Large intestine (tissue), 3 donors: ENCODE results near the gene FRZB. TPM values are rescaled to one million over a fixed set of nuclear protein-coding genes. Genes with fewer than 3 reads are reported as not detected.

Source experiments
- DNase-seq, 2 donors: peaks; one replicate each; pipeline versions ENCODE4 v3.0.0 to v3.0.0-alpha.2; 2013
- H3K27ac ChIP-seq: one replicate; pipeline ENCODE4 v1.5.1; 2013; ENCODE audit warnings: low read length
- H3K27me3 ChIP-seq: 2 replicates; pipeline ENCODE4 v1.6.1; 2013; ENCODE audit warnings: low read length; ENCODE audit not compliant: control insufficient read depth, insufficient read depth
- H3K36me3 ChIP-seq: 2 replicates; pipeline ENCODE4 v1.6.1; 2013; ENCODE audit warnings: low read length; ENCODE audit not compliant: control insufficient read depth, insufficient read depth
- H3K4me1 ChIP-seq: one replicate; pipeline ENCODE4 v1.6.1; 2013; ENCODE audit warnings: low read length; ENCODE audit not compliant: control insufficient read depth, insufficient read depth
- H3K4me3 ChIP-seq: one replicate; pipeline ENCODE4 v1.5.1; 2013; ENCODE audit warnings: low read length
- H3K9me3 ChIP-seq: one replicate; pipeline ENCODE4 v1.6.1; 2013; ENCODE audit warnings: mild to moderate bottlenecking, low read depth, low read length, moderate library complexity; ENCODE audit not compliant: control insufficient read depth
- WGBS: methylation state at CpG from one replicate; pipeline ENCODE4 v1.1.5; 2013; ENCODE audit warnings: low lambda C conversion rate; ENCODE audit not compliant: insufficient coverage; 5-methylcytosine and 5-hydroxymethylcytosine counted together
- polyA plus RNA-seq: library from polyadenylated mRNA; unstranded; fragments of 120-200 nt; gene quantifications from one replicate; pipeline ENCODE4 v1.2.1, GENCODE V29; 2013

The FRZB gene
- polyA plus RNA-seq, 1 donor = 34.5 TPM

DNA sequence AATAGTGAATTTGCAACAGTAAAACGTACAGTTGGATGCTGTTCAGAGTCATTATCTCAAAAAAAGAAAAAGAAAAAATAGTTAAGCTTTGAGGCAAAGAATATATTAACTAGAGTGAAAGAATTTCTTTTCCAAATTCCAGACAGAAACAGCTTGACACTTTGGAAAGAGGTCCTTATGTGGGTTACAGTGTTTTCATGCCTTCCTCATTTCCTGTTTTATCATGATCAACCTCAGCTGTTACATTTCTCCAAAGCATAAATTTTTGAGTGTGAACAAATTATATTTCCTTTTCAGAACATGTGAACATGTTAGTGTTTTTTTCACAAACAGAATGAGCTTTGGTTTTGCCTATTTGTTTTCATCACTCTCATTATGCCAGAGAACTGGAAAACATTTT, 13.6 kb downstream of the FRZB start:
- Histone ChIP-seq H3K36me3 (no peaks in the 10 kb centered on the region), H3K4me1 (no peaks in the 10 kb centered on the region), H3K4me3 (no peak overlapping the region), H3K27me3 (no peaks in the 10 kb centered on the region), H3K27ac (no peak overlapping the region), H3K9me3 (peaks cover 4% of the 10 kb centered on the region)
- WGBS = 60% methylated on average over 1 of the region's 1 CpG
- DNase-seq = no peak

DNA sequence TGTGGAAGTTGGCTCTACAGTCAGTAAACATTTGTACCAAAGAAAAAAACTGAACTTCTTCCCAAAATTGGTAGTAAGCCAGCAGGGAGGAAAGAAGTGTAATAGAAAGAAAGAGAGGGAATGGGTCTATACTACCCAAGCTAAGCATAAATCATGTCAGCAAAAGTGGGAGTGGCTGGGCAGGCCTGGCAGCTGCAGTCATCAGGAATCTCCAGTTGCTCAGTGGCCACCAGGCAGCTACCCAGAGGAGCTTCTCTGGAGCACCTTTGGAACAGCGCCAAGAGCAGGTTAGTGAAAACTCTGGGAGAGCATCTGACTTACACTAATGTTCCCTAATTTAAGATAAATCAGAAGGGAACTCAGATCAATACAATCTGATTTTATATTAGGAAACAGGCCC, 14.3 kb downstream of the FRZB start:
- H3K4me1 ChIP-seq = no peaks in the 10 kb centered on the region
- no peak for DNase-seq
- WGBS = no CpG with 5 or more reads among the region's 1 CpG
- no peaks in the 10 kb centered on the region for H3K36me3 ChIP-seq
- H3K4me3 ChIP-seq = no peak overlapping the region
- no peaks in the 10 kb centered on the region for H3K27me3 ChIP-seq
- no peaks in the 10 kb centered on the region for H3K9me3 ChIP-seq
- no peak overlapping the region for H3K27ac ChIP-seq

DNA sequence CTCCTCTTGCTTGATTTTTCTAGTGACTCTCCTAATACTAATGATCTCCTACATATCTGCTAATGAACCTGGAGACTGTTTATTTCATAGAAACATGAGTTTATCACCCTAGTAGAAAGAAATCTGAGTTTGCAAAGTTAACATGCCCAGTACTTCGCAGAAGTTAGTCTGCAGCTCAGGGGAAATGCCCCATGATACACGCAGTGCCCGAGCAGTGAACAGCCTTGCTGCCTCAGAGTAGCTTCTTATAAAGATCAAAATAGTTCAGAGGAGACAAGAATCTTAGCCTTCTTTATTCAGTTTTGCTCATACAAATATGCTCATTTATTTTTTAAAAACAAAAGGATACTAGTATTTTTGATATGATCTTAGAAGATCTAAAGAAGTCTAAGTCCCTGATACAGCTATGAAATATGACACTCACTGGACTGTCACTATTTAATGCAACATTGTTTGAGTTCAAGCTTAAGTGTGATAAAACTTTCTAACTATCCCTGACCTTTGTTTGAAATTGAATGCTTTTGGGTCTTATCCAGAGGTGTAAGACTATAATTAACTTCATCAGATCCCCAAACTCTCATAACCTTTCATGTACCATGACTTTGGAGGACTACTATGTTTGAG, 20.5 kb downstream of the FRZB start:
- no peak overlapping the region for H3K27ac ChIP-seq
- no peak overlapping the region for H3K4me3 ChIP-seq
- no peaks in the 10 kb centered on the region for H3K4me1 ChIP-seq
- no peaks in the 10 kb centered on the region for H3K36me3 ChIP-seq
- H3K9me3 ChIP-seq = no peaks in the 10 kb centered on the region
- no peak for DNase-seq
- WGBS = no CpG with 5 or more reads among the region's 3 CpGs
- no peaks in the 10 kb centered on the region for H3K27me3 ChIP-seq

DNA sequence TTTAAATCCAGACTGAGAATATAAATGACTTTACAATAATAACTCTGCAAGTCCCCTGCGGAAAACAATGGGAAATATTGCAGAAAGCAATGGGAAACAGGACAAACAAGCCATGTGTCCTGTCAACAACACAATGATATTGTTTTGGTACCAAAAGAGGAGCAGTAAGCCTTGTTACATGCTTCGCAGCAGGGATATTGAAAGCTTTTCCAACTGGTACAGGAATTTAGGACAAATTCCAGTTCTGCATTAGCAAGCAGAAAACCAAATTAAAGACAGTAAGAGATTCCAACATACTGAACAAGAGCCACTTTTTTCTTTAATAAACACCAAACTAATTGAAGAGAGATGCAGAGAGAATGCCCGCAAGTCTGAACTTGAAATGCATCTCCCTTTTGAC, 30.0 kb downstream of the FRZB start:
- WGBS = 86% methylated on average over 1 of the region's 3 CpGs
- H3K36me3 ChIP-seq = no peaks in the 10 kb centered on the region
- no peak overlapping the region for H3K27ac ChIP-seq
- no peaks in the 10 kb centered on the region for H3K9me3 ChIP-seq
- H3K4me1 ChIP-seq = no peaks in the 10 kb centered on the region
- no peak overlapping the region for H3K4me3 ChIP-seq
- no peak for DNase-seq
- no peaks in the 10 kb centered on the region for H3K27me3 ChIP-seq

DNA sequence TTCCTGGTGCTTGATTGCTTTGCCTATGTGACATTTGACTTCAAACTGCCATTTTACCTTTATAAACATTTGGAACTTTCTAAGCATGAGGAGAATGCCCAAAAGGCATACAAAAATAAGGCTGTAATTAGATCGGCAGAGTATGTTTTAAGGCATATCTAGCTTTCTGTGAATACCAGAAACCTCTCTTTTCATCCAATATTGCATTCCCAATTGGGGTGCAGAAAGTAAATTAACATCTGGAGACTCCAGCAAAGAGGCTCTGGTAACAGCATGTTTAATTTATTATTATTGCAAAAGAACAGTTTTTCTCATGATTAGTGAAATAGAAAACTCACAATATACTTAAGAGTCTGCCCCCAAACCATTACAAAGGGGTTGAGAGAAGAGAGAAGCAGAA, 32.1 kb downstream of the FRZB start:
- DNase-seq = no peak

DNA sequence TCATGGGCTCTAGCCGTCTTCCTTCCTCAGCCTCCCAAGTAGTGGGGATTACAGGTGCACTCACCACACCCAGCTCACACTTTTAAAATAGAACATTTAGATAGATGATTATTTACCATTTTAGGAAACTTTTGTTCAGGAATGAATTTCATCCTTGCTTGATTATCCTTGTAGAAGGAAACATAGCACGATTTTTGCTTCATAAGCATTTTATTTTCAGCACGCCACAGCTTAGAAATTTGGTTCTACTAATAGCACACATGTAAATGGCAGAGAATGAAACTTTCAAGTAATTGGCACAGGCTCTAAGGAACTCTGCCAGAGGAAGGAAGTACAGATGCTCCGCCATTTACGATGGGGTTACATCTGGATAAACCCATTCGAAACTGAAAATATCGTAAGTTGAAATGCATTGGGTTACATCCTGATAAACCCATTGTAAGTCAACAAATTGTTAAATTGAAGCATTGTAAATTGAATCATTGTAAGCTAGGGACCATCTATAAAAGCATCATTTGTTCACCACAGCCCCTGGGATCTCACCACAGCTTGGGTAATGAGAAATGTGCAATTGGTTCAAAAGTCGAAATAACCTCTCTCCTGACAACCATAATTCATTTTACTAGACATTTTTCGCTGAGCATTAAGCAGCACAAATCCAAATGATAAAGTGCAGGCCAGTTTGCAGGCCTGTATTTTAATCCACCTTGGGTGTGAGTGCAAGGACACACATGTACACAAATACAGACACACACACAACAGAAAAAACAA, 33.2 kb downstream of the FRZB start:
- H3K27me3 ChIP-seq = no peaks in the 10 kb centered on the region
- no peaks in the 10 kb centered on the region for H3K36me3 ChIP-seq
- no peak overlapping the region for H3K4me3 ChIP-seq
- no peak overlapping the region for H3K27ac ChIP-seq
- DNase-seq = no peak
- no peaks in the 10 kb centered on the region for H3K9me3 ChIP-seq
- no peaks in the 10 kb centered on the region for H3K4me1 ChIP-seq
- no CpG with 5 or more reads among the region's 9 CpGs for WGBS

More for the DNA sequence above, 32.1 kb downstream of the FRZB start:
- H3K36me3 ChIP-seq = no peaks in the 10 kb centered on the region
- no CpG with 5 or more reads among the region's 1 CpG for WGBS
- H3K27me3 ChIP-seq = no peaks in the 10 kb centered on the region
- no peaks in the 10 kb centered on the region for H3K4me1 ChIP-seq
- no peak overlapping the region for H3K27ac ChIP-seq
- H3K4me3 ChIP-seq = no peak overlapping the region
- no peaks in the 10 kb centered on the region for H3K9me3 ChIP-seq

DNA sequence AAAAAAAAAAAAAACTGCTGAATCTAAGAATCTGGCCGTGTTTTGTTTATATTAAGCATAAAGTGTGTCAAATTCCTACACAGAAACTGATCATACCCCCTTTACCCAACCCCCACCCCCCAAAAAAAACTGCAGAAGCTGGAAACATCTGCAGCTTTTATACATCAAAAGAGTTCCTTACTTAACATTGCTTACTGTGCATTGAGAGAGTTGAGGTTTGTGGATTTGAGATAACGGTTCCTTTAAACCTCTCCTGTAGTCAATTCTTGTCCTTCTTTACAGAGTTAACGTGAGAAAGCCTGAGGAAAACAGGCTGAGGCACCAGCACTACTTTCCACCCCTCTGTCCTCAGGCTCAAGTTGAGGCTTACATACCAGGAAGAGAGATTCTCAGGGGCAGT, 34.5 kb downstream of the FRZB start:
- Histone ChIP-seq H3K4me3 (no peak overlapping the region), H3K36me3 (no peaks in the 10 kb centered on the region), H3K9me3 (no peaks in the 10 kb centered on the region), H3K4me1 (no peaks in the 10 kb centered on the region), H3K27me3 (no peaks in the 10 kb centered on the region), H3K27ac (no peak overlapping the region)
- no peak for DNase-seq
- WGBS = 83% methylated on average over 1 of the region's 3 CpGs

DNA sequence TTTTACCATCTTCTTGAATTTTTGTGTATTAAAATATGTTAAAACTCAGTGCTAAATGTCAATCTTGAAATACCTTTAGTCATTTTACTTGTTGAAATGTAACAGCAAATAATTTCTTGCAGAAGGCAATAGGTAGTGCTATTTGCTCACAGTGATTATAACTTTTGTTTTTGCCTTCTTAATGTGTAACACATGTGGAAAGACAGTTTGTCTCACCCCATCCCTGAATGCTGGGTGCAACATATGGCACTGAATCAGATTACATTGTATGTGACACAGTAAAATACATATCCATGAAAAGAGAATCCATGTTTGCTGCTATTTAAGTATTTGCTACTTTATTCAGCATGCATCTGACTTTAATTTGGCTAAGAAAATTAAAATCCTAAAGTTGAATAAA, 35.3 kb downstream of the FRZB start:
- H3K9me3 ChIP-seq = no peaks in the 10 kb centered on the region
- no peak for DNase-seq
- H3K4me1 ChIP-seq = peaks cover under 1% of the 10 kb centered on the region
- no peaks in the 10 kb centered on the region for H3K36me3 ChIP-seq
- no peak overlapping the region for H3K4me3 ChIP-seq
- H3K27ac ChIP-seq = no peak overlapping the region
- H3K27me3 ChIP-seq = no peaks in the 10 kb centered on the region

DNA sequence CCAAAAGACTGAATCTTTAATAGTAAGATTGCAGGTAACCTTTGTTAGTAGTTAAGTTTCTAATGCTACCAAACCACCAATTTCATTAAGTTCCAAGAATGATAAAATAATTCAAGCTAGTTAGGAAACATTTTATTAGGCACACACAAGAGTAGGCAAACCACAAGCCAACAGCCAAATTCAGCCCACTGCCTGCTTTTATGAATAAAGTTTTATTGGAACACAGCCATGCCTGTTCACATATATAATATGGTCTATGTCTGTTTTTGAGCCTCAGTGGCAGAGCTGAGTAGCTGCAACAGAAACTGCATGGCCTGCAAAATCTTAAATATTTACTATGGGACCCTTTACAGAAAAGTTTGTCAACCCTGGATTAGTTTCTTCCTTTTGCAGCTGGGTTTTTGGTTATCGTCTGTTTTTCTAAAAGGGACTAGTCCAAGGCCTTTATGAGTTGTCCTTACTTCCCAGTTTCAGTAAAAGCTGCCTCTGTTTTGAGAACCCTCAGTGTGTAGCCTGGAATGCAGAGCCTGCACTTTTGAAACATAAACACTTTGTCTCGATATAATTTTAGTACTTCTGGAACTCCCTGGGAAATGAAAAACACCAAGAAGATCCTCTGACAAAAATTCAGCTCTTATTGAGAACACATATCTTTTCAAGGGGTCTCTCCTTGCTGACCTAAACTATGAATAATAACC, 39.1 kb downstream of the FRZB start:
- no CpG with 5 or more reads among the region's 2 CpGs for WGBS

DNA sequence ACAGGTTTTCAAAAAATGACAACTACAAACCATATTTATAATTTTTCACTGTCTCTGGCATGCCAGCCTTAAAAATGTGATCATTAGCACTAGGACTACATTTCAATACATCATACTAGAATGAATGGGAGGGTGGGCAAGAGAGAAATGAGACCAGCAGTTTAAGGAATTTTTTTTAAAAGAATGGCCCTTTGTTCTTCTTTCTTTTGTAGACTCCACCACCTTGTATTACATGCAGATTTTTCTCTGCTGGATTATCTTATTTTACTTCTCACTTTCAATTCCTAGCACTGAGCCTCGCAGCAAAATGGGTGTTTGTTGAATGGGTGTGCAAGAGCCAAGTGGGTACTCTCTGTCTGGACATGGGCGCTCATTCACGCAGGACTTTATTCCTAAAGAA, 39.9 kb downstream of the FRZB start:
- H3K27me3 ChIP-seq = no peaks in the 10 kb centered on the region
- H3K9me3 ChIP-seq = no peaks in the 10 kb centered on the region
- H3K4me1 ChIP-seq = peaks cover 3% of the 10 kb centered on the region
- DNase-seq = no peak
- no peak overlapping the region for H3K27ac ChIP-seq
- 100% methylated on average over 2 of the region's 3 CpGs for WGBS
- no peaks in the 10 kb centered on the region for H3K36me3 ChIP-seq
- H3K4me3 ChIP-seq = no peak overlapping the region

More for the DNA sequence above, 39.1 kb downstream of the FRZB start:
- Histone ChIP-seq H3K4me3 (no peak overlapping the region), H3K36me3 (no peaks in the 10 kb centered on the region), H3K27me3 (no peaks in the 10 kb centered on the region), H3K9me3 (no peaks in the 10 kb centered on the region), H3K27ac (no peak overlapping the region), H3K4me1 (peaks cover 3% of the 10 kb centered on the region)
- DNase-seq = no peak
